ENCODE data around the gene FKBP2. TPM values are rescaled to one million over a fixed set of nuclear protein-coding genes. Genes with fewer than 3 reads are reported as not detected.

FKBP2 gene
- total RNA-seq, 3 donors from 2014 or later (not counting 1 experiment from before 2014, with no cell fraction given) = 26.4 to 39.3 (median 30.3) TPM

DNA sequence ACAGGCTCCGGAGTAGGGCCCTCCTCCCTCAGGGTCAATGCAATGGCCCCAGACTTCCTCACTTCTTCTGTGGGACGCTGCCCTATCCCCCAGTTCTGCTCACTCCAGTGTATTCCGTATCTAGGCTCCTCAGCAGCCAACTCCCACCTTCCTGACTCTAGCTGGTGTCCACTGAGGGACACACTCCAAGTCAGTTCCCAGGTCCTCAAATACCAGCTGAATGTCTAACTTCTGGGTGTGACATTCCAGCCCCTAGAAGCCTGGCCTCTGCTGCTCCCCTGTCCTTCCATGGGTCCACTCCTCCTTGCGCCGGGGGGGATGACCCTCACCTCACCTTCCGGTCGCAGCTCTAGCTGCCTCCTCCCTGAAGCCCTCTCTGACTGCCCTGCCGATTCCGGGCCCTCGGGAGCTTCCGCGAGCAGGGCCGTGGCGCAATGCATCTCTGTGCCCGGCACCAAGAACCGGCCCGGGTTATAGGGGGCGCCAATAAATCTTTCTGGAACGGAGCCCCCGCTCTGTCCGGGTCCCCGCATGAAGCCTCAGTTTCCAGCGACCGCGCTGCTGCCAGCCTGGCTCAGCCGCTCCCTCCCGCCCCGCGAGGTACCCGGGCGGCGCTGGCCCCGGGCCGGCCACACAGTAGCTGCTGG, 28.1 kb downstream of the FKBP2 start:
- intact Hi-C loops (cut with micrococcal nuclease) = loop anchor here (1.0 to 2.0 kb wide), 5 partner anchors 18 to 62 kb away; partner anchors contain the start of genes DNAJC4, FERMT3, FKBP2 and PLCB3
- DNase-seq = peak in 1 of 2 donors; percentile 61
- TF ChIP-seq, protein P1, sequence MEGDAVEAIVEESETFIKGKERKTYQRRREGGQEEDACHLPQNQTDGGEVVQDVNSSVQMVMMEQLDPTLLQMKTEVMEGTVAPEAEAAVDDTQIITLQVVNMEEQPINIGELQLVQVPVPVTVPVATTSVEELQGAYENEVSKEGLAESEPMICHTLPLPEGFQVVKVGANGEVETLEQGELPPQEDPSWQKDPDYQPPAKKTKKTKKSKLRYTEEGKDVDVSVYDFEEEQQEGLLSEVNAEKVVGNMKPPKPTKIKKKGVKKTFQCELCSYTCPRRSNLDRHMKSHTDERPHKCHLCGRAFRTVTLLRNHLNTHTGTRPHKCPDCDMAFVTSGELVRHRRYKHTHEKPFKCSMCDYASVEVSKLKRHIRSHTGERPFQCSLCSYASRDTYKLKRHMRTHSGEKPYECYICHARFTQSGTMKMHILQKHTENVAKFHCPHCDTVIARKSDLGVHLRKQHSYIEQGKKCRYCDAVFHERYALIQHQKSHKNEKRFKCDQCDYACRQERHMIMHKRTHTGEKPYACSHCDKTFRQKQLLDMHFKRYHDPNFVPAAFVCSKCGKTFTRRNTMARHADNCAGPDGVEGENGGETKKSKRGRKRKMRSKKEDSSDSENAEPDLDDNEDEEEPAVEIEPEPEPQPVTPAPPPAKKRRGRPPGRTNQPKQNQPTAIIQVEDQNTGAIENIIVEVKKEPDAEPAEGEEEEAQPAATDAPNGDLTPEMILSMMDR (IDR thresholded peaks at IDR 0.05) = no peak

DNA sequence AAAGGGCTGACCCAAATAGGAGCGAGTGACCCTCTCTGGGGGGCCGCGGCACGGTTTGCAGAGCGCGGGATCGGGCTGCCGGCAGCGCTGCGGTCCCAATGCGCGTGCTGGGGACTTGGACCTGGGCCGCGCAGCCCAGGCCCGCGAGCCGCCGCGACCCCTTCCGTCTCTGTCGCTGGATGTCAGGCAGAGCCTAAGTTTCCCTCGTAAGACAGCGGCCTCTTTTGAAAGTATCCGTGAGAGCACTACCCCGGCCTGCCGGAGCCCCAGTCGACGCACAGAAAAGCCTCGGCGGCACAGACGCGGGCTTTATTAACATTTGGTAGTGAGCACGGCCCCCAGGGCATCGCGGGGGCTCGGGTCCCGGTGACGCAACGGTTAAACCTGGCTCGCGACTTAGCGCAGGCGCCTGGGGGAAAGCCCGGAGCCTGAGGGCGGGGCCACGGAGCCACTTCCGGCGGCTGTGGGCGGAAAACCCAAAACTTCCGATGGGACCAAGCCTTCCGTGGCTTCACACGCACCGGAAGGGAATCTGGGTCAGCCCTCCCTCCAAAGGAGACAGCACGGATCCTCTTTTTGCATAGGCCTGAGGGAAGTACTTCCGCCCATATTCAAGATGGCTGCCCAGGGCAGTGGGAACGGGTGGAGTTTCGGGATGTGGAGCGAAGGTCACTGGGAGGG, 28.8 kb downstream of the FKBP2 start:
- no peaks in the 10 kb centered on the region for H3K36me3 ChIP-seq (ENCODE audit: control insufficient read depth, insufficient read depth, low read length)
- H3K4me3 ChIP-seq (ENCODE audit: low read length) = peak overlapping the region; percentile 53
- Mint-ChIP-seq H3K36me3 (no peaks in the 10 kb centered on the region), H3K27ac (peak overlapping the region; percentile 94 to 100), H3K4me1 (peaks cover 36 to 40% of the 10 kb centered on the region in 2 donors), H3K27me3 (ENCODE audit: low read depth in 2 of 2) (no peaks in the 10 kb centered on the region), H3K4me3 (peak overlapping the region; percentile 97), H3K9me3 (no peaks in the 10 kb centered on the region)
- peaks cover 42% of the 10 kb centered on the region for H3K4me1 ChIP-seq (ENCODE audit: control insufficient read depth, insufficient read depth, low read length)
- ATAC-seq (peak; percentile 68 to 83 (median 72)), DNase-seq (peak; percentile 94 to 99)
- H3K9me3 ChIP-seq (ENCODE audit: control insufficient read depth, insufficient read depth, low read length) = no peaks in the 10 kb centered on the region
- TF ChIP-seq, protein P1 (IDR thresholded peaks at IDR 0.05) = peak; percentile 34
- intact Hi-C loops (cut with micrococcal nuclease) = loop anchor here (1.0 to 2.0 kb wide), 8 partner anchors 16 to 71 kb away; partner anchors contain the start of genes CCDC88B, DNAJC4, ESRRA and FERMT3
- under 1% methylated on average over 58 of the region's 58 CpGs for WGBS (ENCODE audit: insufficient coverage)
- H3K27me3 ChIP-seq (ENCODE audit: control insufficient read depth, insufficient read depth, low read length) = no peaks in the 10 kb centered on the region
- H3K27ac ChIP-seq (ENCODE audit: low read length) = peak overlapping the region; percentile 92

More for the DNA sequence above, 28.1 kb downstream of the FKBP2 start:
- Mint-ChIP-seq H3K36me3 (no peaks in the 10 kb centered on the region), H3K27ac (peak overlapping the region; percentile 94 to 100), H3K4me3 (peak overlapping the region; percentile 97), H3K9me3 (no peaks in the 10 kb centered on the region), H3K27me3 (ENCODE audit: low read depth in 2 of 2) (no peaks in the 10 kb centered on the region), H3K4me1 (peaks cover 36 to 40% of the 10 kb centered on the region in 2 donors)
- Histone ChIP-seq H3K27ac (ENCODE audit: low read length) (peak overlapping the region; percentile 92), H3K9me3 (ENCODE audit: control insufficient read depth, insufficient read depth, low read length) (no peaks in the 10 kb centered on the region), H3K4me3 (ENCODE audit: low read length) (peak overlapping the region; percentile 53), H3K36me3 (ENCODE audit: control insufficient read depth, insufficient read depth, low read length) (no peaks in the 10 kb centered on the region), H3K27me3 (ENCODE audit: control insufficient read depth, insufficient read depth, low read length) (no peaks in the 10 kb centered on the region), H3K4me1 (ENCODE audit: control insufficient read depth, insufficient read depth, low read length) (peaks cover 42% of the 10 kb centered on the region)
- ATAC-seq = peak; percentile 1 to 9 (median 1)
- WGBS (ENCODE audit: insufficient coverage) = 3% methylated on average over 34 of the region's 34 CpGs

DNA sequence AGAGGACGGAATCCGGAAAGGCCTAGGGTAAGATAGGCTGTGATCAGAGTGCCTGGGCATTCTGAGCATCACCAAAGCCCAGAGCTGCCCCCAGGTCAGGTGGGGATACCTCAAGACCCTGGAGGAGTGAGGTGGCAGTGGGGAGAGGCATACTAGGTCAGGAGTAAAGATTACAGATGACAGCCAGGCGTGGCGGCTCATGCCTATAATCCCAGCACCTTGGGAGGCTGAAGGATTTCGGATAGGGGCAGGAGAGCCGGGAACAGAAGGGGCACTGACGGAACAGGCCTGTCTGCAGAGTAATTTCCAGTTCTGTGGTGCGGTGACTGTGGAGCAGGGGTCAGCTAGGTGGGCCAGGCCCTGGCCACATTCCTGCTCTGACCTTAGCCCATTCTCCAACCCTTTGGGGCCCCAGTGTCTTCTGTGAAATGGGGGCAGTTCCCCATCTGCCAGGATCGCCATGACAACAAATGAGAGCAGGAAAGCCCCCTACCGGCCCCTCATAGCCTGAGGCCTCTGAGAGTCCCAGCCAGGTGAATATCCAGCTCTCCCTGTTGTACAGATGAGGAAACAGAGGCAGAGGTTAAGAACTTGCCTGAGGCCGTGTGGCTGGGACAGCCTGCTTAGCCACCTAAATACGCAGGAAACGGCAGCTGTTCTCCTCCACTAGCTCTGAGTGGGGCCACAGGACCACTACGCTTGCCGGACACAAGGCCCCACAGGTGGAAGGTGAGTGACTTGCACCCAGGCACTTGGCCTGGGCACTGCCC, 34.3 kb downstream of the FKBP2 start:
- intact Hi-C loops (cut with micrococcal nuclease) = no loop called here
- Mint-ChIP-seq H3K27me3 (ENCODE audit: low read depth in 2 of 2) (no peaks in the 10 kb centered on the region), H3K4me1 (peaks cover 10 to 15% of the 10 kb centered on the region in 2 donors), H3K9me3 (no peaks in the 10 kb centered on the region), H3K36me3 (no peaks in the 10 kb centered on the region), H3K27ac (peak overlapping the region in 1 of 2 donors; percentile 58), H3K4me3 (no peak overlapping the region)
- Histone ChIP-seq H3K4me1 (ENCODE audit: control insufficient read depth, insufficient read depth, low read length) (peaks cover 21% of the 10 kb centered on the region), H3K4me3 (ENCODE audit: low read length) (no peak overlapping the region), H3K27ac (ENCODE audit: low read length) (no peak overlapping the region), H3K27me3 (ENCODE audit: control insufficient read depth, insufficient read depth, low read length) (no peaks in the 10 kb centered on the region), H3K9me3 (ENCODE audit: control insufficient read depth, insufficient read depth, low read length) (no peaks in the 10 kb centered on the region), H3K36me3 (ENCODE audit: control insufficient read depth, insufficient read depth, low read length) (peaks cover 14% of the 10 kb centered on the region)
- no peak for DNase-seq
- 97% methylated on average over 15 of the region's 15 CpGs for WGBS (ENCODE audit: insufficient coverage)
- TF ChIP-seq, protein P1 (IDR thresholded peaks at IDR 0.05) = no peak
- ATAC-seq = no peak
